Activated CD8-positive, alpha-beta memory T cell treated with anti-CD3 and anti-CD28 coated beads for 36 hours (primary cell): ENCODE data around the gene LRP8. TPM values are rescaled to one million over a fixed set of nuclear protein-coding genes. Genes with fewer than 3 reads are reported as not detected.

Source experiments
- CTCF ChIA-PET: fragments of 350-600 bp; sonication (Branson Sonifier 250); formaldehyde crosslinking; loops from one replicate; lab custom pipeline; 2021; ENCODE audit warnings: antibody characterized with exemption; lab: Charles Lee
- POLR2A ChIA-PET: fragments of 350-600 bp; sonication (Branson Sonifier 250); formaldehyde crosslinking; loops from one replicate; lab custom pipeline; 2021; ENCODE audit warnings: antibody characterized with exemption; lab: Charles Lee
- total RNA-seq, 2 experiments: library from RNA; stranded (reverse); gene quantifications; one replicate each; pipeline ENCODE4 v1.2.3, GENCODE V29; 2021

Gene LRP8
- total RNA-seq: 10 to 100 TPM; 56.7 to 59.5 TPM

DNA sequence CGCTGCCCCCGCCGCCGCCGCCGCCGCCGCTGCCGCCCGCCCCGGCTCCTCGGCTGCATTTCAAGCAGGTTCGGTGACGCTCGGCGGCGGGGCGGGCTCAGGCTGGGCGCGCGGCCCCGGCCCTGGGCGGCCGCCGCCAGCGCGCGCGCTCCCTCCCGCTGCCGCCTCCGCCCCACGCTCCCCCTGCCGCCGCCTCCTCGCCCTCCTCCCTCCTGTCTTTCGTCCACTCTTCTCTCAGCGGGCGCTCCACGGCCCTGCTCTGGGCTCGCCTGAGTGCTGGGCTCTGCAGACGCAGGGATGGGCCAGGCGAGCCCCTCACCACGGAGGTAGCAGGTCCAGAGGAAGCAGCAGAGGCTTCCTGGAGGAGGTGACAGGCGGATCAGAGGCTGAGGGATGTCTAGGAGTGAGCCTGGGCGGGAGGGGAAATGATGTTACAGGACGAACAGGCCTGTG is at the start of gene LRP8:
Gene LRP8, minus strand, starts transcription at position 62 of the 453 bp plus-strand sequence. CDS start 158 bp downstream, outside the sequence.
- CTCF ChIA-PET: no interaction called here
- POLR2A ChIA-PET: no interaction called here

DNA sequence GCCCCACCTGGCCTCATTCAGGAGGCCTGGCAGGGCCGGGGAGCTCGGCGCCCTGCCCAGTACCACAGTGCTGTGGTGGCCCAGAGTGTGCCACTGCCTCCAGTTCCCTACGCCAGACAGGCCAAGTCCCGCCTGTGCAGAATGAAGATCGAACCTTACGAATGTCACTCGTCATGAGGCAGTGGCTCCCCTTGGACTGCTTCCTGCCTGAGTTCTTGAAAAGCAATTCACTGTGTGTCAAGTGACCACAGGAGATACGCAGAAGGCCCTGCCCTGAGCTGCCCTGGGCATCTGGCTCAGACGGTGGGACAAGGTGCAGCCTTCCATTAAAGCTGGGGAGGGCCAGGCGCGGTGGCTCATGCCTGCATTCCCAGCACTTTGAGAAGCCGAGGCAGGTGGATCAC is 49.6 kb upstream of the LRP8 start:
- ChIA-PET POLR2A (no interaction called here), CTCF (no interaction called here)

- CTCF ChIA-PET: interaction anchor here (1.0 kb wide), 1 partner anchor 83 kb away, joined by 3 read pairs; no protein-coding TSS in a partner anchor
- POLR2A ChIA-PET: no interaction called here
Observed at GRCh38 chr1:53376742-53377437, 49.0 kb upstream of the LRP8 start.

DNA sequence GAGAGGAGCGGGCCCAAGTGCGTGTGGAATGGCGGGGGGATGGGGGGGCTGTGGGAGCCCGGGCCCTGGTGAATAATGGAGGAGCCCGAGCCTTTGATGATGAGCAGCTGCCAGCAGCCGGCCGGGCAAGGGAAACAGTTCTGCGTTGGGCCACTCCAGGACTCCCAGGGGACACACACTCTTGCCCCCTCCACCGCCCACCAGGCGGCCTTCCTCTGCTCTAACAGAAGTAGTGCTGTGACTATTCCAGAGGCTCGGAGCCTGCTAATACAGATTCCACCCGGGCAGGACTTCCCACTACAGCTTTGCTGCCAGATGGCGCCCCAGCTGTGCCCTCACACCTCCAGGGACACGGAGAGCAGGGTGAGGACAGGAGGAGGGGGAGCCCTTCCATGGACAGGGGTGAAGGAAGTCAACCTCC is 48.2 kb upstream of the LRP8 start:
- ChIA-PET CTCF (interaction anchor here (0.6 to 1.0 kb wide), 2 partner anchors 82 to 177 kb away, joined by 3 read pairs; no protein-coding TSS in a partner anchor), POLR2A (no interaction called here)

GRCh38 chr1:53375440-53375839 is 47.6 kb upstream of the LRP8 start:
- POLR2A ChIA-PET: no interaction called here
- CTCF ChIA-PET: interaction anchor here (0.6 to 1.0 kb wide), 2 partner anchors 81 to 177 kb away, joined by 3 read pairs; no protein-coding TSS in a partner anchor

- CTCF ChIA-PET: interaction anchor here (0.8 kb wide), 1 partner anchor 20 kb away, joined by 3 read pairs; no protein-coding TSS in a partner anchor
- POLR2A ChIA-PET: no interaction called here
Observed at GRCh38 chr1:53373246-53373645, 45.4 kb upstream of the LRP8 start.

DNA sequence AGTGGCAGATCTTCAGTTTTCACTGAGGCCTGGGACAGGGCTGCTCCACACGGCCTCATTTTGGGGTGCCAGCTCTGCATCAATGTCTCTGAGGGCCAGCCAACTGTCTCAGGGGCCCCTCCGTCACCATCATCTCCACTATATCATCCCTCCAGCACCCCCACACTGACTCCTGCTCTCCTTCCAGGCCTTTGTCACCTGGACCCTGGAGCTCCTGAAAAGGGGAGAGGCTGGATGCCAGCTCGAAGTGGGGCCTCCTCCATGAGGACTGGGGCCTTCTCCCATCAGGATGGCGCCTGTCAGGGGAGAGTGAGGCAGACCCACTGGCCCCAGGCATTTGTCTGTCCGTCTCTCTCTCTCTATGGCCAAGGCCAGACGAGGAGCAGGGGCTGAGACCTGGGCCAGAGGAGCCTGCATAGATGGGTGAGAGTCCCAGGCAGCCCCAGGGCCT is 44.7 kb upstream of the LRP8 start:
- ChIA-PET POLR2A (no interaction called here), CTCF (interaction anchor here (0.8 kb wide), 1 partner anchor 21 kb away, joined by 3 read pairs; no protein-coding TSS in a partner anchor)

GRCh38 chr1:53371851-53372250 is 44.0 kb upstream of the LRP8 start:
- ChIA-PET CTCF (no interaction called here), POLR2A (no interaction called here)

DNA sequence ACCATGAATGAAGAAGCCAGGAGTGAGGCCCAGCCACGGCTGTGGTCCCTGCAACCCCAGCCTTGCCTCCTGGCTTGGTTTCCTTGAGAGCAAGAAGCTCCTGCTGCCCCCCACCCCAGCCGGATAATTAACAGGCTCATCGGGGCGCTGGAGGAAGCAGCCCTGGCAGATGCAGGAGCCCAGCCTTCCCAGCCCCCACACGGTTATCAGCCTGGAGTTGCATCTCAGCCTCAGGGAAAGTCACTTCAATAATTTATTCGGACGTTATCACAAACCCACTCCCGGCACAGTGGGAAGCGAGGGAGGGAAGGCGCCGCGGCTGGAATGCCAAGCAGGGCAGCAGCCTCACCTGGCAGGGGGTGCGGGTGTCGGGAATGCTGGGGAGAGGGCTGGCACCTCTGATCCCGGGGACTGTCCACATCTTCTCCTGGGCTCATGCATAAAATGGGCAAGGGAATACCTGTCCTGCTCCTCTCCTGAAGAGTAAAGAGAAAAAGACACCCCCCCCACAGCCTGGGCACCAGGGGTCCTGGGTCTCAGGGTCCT is 43.3 kb upstream of the LRP8 start:
- POLR2A ChIA-PET: no interaction called here
- CTCF ChIA-PET: no interaction called here

DNA sequence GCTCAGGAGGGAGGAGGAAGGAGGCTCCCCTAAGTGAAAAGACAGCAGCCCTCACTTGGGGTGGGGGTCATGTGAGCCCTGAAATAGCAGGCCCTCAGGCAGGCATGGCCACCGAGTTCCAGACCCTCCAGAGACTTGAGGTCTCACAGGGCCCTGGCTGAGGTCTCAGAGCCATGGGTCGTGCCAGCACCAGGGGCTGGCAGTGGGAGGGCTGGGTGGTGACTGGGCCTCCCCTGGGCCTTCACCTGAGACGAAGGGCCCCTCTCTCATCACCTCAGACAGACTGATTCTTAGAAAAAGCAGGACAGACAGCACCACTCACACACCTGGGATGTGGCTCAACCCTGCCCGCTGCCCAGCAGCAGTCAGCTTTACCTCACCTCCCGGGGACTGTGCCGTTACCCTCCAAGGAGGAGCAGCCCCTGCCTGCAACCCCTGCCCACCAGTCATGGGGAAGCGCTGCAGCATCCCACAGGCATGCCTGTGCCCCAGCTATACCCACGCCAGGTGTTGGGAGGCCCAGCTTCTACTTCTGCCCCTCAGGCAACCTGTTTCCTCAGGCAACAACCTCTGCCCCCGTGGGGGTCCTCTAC is 42.6 kb upstream of the LRP8 start:
- CTCF ChIA-PET: interaction anchor here (1.5 kb wide), 1 partner anchor 22 kb away, joined by 4 read pairs; no protein-coding TSS in a partner anchor
- POLR2A ChIA-PET: no interaction called here

DNA sequence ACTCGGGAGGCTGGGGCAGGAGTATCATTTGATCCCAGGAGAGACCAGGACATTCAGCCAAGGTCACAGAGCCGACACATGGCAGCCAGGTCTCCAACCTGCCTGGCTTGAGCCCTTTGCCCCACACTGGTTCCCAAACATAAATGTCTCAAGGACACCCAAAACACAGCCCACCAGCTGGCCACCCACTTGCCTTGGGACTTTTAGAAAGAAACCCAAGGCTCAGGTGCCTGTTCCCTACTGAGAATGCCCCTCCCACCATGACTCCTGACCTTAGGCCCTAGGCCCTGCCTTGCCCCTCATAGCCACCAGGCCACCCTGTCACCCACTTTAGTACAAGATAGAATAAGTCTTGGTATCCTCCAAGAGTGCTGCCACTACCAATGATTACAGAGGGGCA is 41.9 kb upstream of the LRP8 start:
- POLR2A ChIA-PET: no interaction called here
- CTCF ChIA-PET: interaction anchor here (1.5 kb wide), 1 partner anchor 23 kb away, joined by 4 read pairs; no protein-coding TSS in a partner anchor

DNA sequence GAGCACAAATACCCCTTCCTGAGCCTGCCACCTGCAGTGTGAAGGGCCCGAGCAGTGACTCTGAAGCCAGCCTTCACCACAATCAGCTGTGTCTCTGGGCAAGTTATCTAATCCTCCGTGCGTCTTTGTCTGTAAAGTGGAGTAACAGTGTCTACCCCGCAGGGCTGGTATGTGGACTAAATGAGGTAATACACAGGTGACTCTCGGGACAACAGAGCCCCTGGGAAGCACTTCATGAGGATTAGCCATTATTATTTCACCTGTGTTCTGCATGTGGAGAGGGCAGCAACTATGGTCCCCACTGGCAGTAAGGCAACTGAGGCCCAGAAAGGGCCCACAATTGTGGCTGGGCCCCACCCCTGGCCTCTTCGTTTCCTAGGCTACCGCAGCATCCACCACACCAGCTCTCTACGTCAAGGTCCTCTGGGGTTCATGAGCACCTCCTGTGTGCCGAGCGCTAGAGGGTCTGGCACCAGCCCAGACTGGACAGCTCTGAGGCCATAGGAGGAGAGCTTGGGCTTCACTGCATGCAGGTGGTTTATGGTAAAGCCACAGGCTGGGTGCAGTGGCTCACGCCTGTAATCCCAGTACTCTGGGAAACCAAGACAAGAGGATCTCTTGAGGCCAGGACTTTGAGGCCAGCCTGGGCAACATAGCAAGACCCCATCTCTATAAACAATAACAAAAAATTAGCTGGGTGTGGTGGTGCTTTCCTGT is 41.3 kb upstream of the LRP8 start:
- CTCF ChIA-PET: interaction anchor here (1.5 kb wide), 1 partner anchor 24 kb away, joined by 4 read pairs; no protein-coding TSS in a partner anchor
- POLR2A ChIA-PET: no interaction called here

GRCh38 chr1:53368314-53369033 is 40.6 kb upstream of the LRP8 start:
- CTCF ChIA-PET: interaction anchor here (1.2 to 1.5 kb wide), 2 partner anchors 12 to 24 kb away, joined by 3 to 4 read pairs; no protein-coding TSS in a partner anchor
- POLR2A ChIA-PET: interaction anchor here (1.2 kb wide), 1 partner anchor 42 kb away, joined by 5 read pairs; no protein-coding TSS in a partner anchor

DNA sequence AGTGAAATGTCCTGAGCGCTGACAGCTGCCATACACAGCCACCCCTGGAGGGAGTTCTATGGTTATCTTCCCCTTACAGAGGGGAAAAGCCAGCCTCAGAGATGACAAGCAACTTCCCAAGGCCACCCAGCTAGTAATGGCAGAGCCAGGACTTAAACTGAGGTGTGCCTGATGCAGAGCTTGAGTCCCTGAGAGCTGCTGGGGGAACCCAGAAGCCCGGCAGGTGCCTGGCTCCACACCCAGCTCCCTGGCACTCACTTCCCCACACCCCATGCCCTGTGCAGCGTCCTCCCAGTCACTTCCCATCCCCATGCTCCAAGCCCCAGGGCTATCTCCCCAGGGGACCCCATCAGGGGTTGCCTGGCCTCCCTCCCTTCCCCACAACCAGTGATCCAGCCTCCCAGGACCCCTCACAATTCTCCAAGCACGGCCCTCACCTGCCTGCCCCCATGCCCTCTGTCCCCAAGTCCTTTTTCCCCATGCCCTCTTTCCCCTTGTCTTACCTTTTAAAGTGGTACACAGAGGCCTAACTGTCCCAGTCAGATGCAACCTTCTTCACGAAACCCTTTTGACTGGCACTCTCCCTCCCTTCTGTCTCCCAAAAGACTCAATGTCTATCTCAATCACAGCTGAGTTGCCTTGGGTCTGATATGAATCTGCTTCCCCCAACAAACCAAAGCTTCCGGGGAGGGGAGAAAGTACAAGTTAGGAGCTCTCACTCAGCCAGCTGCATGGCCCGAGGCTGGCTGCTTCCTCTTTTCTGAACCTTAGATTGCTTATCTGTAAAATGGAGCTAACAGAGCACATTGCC is 39.8 kb upstream of the LRP8 start:
- ChIA-PET POLR2A (interaction anchor here (1.2 kb wide), 1 partner anchor 41 kb away, joined by 5 read pairs; no protein-coding TSS in a partner anchor), CTCF (interaction anchor here (1.2 kb wide), 1 partner anchor 11 kb away, joined by 3 read pairs; no protein-coding TSS in a partner anchor)

GRCh38 chr1:53366901-53367502 is 39.1 kb upstream of the LRP8 start:
- CTCF ChIA-PET: interaction anchor here (1.2 kb wide), 1 partner anchor 10 kb away, joined by 3 read pairs; no protein-coding TSS in a partner anchor
- POLR2A ChIA-PET: no interaction called here

- CTCF ChIA-PET: no interaction called here
Observed at GRCh38 chr1:53365437-53366063, 37.7 kb upstream of the LRP8 start.

More at GRCh38 chr1:53365437-53366063, 37.7 kb upstream of the LRP8 start:
- POLR2A ChIA-PET: no interaction called here
